Esophagus muscularis mucosa (tissue), 3 donors: Measurements from ENCODE around the gene CCDC146.
A peak's percentile ranks its signal among the peaks of the same experiment; 100 is the strongest.
"Not testable (repeated sequence)": the region's sequence is repeated elsewhere in the genome, so short reads cannot be mapped to it uniquely, and the experiment has no call there.

ENCODE experiments used
- CTCF ChIP-seq, 3 experiments: fragments of 200-600 bp in 2 of 3; fragments of 450-650 bp in 1 of 3; sonication (generic) in 2 of 3; IDR thresholded peaks; one replicate each; pipeline ENCODE4 v1.5.1; 2017 to 2019; ENCODE audit warnings: antibody characterized with exemption in 3 of 3, mild to moderate bottlenecking in 2 of 3, moderate library complexity in 1 of 3
- POLR2AphosphoS5 ChIP-seq, 2 donors: sonication (generic); formaldehyde crosslinking; IDR thresholded peaks; one replicate each; pipeline ENCODE4 v1.6.1; 2017; ENCODE audit warnings: antibody characterized with exemption in 2 of 2

DNA sequence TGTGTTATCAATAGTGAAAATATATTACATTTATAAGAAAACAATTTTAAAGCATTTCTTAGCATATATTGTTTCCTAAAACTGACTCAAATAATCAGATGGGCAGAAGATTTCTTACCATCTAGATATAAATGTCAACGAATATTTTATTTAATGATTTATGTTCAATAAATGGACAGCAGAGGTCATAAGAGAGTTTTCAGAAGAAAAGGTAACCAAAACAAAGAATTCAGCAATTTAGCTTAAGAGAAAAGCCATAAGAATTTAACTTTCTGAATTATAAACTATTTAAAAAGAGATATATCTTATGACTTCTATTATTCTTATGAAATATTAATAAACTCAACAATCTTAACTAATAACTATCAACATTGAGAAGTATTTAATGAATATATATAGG is 3.1 kb downstream of the CCDC146 start:
- TF ChIP-seq CTCF (IDR thresholded peaks at IDR 0.05), result peak in 1 of 3 experiments; percentile 16
- not testable (repeated sequence) for TF ChIP-seq POLR2AphosphoS5 (IDR thresholded peaks at IDR 0.05)
